Renal cortical epithelial cell (primary cell): ENCODE results near the gene FIBCD1. TPM values are rescaled to one million over a fixed set of nuclear protein-coding genes. Genes with fewer than 3 reads are reported as not detected.

ENCODE experiments used
- DNase-seq: peaks from one replicate; pipeline ENCODE4 v3.0.0-alpha.2; 2011; ENCODE audit warnings: low read depth
- total RNA-seq: library from RNA; depleted of rRNA; stranded (reverse); fragments of >200 nt; gene quantifications from 2 replicates; pipeline ENCODE4 v1.2.3, GENCODE V29; 2014

The FIBCD1 gene
- total RNA-seq, 1 donor from 2014 or later: 7.9 TPM

DNA sequence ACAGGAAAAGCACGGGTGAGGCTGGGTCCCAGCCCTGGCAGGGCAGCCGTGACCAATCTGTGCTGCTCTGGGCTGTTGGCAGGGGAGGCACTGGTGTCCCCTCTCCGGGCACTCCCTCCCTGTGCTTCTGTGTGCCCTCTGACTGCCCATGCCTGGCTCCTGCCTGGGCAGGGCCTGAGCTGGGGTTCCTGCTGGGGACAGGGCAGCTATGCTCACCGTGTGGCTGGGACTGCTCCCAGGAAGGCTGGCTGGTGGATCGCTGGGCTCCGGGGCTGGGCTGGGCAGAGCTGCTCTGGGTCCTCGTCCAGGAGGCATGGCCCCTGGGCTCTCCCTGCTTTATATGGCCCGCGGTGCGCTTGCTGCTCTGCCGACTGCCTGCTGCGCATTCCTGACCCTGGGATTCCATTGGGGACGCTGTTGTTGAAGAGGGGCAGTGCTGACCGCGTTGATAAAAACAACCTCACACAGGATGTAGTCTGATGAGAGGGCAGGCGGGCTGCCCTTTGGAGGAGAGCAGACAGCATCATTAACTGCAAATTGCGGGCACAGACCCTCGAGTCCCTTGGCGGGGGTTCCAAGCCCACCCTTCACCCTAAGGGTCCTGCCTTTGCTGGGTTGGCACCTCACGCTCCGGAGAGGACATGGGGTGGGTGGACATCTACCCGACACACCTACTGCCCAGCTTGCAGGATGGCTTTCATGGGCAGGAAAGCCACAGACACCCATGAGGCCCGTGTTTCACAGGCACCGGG is 43.4 kb downstream of the FIBCD1 start:
- no peak for DNase-seq

DNA sequence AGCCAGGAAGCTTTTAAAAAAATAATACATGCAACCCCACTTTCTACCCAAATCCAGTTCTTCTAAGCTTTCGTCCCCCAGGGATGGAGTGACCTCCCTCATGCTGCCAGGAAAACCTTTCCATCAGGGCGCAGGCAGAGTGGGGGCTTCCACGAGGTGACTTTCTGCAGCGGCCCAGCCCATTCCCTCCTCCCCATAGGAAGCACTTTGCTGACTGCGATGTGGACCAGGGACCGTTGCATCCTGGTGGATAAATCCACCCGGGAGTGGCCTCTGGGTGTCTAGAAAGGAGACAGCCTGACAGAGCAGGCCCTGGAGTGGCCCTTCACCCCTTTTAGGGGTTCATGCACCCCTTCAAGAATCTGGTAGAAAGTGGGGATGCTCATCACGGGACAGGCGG is 44.0 kb downstream of the FIBCD1 start:
- no peak for DNase-seq

DNA sequence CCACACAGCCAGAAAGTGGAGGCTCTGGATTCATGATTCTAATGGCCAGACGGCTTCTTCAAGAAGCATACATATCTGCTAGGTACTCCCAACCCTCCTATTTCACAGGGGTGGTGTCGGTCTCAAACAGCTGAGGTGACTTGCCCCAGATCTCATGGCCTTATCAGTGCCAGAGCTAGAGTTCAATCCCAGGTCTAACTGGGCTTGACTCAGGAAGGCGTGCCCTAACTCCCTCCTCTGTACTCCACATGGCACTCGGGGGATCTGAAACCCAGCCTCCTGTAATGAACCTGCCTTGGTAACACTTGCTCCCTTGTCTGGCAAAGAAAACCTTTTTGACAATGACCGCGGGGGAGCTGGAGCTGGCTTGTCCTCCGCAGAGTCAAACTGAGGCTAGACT is 44.5 kb downstream of the FIBCD1 start:
- no peak for DNase-seq

DNA sequence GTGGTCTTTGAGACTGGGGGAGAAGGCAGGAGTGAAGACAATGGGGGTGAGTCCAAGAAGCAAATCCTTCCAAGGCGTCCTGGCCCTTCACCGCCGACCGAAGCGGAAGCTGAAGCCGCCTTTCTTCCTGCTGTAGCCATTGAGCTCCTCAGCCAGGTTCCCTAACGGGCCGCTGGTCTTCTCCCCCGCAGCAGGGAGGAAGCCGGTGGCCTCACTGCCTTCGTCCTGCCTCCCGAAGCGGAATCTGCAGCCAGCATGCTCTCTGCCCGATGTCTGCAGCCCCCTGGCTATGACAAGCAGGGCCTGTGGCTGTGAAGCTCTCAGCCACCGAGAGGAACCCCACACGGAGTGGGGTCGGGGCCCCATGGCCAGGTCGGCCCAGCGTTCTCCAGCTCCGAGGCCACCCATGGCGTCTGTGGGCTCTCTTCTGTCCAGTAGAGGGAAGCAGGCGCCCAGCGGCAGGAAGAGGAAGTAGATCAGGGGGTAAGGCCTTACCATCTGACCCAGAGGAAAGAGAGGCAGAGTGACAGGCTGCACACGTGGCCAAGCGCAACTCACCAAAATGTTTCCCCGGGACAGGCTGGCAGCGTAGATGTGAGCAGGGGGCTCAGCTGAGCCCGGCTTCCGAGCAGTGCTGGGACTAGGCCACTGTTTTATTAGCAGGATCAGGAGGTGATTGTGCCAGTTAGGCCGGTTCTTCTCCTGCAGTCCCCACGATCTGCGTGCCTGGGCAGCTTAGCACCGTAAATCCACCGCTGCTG is 45.5 kb downstream of the FIBCD1 start:
- no peak for DNase-seq

DNA sequence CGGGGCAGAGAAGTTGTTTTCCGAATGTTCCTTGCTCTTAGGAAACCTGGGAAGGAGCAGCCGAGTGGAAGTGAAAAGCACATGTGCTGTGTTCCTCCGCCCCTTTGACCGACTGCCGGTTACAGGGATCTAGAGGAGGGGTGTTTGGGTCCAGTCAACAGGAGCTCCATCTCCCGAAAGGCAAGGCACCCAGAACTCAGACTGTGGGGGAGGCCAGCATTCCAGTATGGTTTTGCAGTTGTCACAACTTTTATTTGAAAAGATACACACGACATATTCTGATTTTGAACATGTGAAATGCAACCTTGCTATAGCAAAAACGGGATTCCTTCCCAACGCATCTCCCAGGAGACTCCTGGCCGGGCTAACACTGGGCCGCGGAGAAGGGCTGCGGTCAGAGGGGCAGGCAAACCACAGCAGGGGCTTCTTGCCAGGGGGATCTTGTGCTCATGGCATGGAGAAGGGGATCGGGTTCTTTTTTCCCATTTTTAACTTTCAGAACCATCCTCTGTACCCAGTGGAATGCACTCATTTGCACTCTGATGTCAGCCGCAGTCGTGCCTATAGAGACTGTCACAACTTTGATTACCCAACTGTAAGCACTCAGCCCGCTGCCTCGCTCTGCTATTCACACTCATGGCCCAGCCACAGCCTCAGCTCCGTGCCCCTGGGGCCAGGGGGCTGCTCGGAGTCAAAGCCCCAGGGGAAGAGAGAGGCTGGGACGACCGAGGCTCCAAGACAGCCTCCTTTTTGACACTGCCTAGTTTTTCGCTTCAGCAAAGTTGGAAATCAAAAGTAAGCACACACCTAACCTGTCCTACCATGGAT is 46.4 kb downstream of the FIBCD1 start:
- DNase-seq: no peak

DNA sequence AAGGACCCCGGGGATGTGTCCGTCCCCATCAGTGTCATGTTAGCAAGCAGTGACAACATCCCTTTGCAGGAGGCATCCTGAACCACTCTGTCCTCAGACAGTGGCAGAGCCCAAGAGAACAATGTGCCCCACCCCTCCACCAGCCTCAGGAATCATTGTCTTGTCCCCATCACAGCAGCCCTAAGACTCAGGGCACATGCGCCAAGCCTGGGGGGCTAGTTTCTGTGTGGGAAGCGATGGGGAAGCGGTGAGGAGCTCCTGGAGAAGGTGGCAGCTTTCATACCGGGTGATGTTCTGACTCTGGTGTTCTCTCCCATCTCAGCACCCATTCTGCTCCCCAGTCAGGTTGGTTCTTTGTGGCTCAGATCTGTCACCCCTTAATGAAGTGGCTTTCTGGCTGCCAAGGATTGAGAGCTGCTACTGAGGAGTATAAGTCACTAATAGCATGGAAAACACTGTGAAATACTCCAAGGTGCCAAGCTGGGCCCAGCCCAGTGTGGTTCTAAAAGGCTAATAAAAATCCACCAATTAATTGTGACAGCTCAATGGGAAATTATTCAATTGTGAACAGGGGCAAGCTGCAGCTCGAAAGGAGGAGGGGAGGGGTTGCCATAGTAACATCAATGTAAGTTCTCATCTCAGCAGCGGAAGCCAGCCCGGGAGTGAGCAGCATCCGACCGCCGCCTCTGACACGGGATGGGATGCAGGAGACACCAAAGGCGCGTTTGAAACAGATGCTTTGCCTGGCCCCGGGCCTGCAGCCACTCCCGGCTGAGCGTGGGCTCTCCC is 47.2 kb downstream of the FIBCD1 start:
- no peak for DNase-seq

DNA sequence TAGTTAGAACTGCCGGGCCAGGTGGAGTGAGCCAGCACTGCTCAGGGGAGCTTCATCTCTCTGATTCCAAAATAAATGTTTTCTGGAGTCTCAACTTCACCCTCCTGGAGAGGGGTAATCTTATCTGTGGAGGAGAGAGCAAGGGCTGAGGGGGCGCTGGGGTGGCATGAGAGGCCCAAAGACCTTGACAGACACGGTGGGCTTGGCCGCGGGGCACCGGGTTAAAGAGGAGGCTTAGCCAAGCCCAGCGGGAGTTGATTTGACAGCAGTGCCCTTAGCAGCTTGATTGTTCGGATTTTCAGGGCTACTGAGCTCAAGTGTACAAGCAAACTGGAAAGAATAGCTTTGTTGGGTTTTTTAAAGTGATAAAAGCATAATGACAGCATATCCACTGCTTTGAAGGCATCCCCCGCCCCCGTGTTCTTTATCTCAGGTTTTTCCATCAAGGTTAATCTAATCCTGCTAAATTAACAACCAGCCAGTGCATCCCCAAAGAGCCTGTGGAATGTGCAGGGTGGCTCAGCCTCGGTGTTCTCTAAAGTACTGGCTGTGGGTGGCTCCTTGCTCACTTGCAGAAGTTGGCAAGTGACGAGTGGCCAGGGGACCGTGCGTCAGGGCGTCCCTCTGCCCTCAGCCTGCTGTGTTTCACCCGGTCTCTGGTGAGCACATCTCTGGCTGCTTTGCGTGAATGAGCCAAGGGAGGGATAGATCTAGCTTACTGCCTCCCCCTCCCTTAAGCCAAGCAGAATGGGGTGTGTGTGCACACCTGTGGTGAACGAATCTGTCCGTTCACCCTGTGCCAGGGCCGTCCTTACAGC is 48.0 kb downstream of the FIBCD1 start:
- no peak for DNase-seq

DNA sequence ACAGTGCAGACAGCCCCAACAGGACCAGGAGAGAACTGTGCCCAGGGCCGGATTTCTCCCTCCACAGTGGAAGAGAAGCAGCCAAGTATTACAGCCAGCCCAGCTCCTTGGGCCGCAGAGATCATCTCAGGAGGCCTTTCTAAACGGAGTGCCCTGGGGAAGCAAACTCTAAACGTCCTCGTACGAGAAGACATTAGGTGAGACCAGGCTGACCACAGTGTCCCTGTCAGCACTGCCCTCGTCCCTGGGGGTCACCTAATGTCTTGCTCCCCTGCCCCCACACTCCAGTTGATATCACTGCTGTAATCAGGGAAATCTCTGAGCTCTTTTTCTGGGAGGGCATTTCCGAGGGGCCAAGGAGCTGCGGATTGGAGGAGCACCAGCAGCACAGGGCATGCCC is 48.9 kb downstream of the FIBCD1 start:
- no peak for DNase-seq

DNA sequence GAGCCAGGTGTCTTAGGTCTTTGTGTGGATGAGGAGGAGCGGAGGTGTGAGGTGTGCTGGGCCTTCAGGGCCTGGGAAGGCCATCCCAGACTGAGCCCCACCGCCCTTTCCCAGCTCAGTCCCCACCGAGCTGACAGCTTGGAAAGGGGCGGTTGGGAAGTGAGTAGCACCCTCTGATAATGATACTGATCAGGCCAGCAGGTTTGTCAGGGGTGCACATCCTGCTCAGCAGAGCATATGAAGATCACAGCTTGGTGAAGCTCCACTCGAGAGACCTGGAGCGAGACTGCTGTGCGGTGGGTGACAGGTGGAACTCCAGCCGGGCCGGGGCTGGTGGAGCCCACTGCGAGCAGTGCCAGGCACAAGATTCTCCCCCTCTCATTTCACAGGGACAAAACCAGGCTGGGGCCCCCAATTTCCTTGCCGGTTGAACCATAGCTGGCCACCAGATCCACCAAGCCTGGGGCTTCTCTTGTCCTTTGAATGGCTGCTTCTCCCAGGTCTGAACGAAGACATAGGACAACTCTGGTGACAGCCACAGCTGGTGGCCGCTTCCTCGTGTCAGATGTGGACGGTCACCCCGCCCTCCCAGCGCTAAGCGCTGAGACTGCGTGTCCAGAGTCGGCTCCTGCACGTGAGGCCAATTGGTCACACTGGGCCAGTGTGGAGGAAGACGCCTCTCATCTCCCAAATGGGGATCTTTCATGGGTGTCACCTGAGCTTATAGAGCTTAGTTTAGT is 50.7 kb downstream of the FIBCD1 start:
- no peak for DNase-seq

DNA sequence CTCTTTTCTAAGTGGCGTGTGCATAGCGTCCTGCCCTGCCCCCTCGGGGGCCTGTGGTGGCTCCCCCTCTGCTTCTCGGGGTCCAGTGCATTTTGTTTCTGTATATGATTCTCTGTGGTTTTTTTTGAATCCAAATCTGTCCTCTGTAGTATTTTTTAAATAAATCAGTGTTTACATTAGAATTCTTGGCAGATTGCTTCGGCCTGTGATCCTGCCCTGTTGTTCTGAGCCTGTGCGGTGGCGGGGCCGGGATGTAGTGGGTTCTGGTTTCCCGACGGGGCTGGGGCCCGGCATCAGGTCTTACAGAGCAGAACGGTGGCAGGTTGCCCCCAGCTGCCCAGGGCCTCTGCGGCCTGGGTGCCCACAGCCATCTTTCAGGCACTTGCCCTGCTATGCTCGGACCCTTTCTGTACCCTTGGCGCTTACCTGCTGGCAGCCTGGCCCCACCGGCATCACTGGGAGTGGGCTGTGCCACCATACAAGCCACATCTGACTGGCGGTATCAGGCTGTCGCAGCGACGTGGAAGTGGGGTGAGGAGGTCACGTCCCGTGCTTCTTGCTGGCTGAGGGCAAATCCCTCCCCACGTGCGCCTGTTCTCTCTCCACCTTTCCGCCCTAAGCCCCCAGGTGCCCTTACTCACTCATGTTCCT is 51.4 kb downstream of the FIBCD1 start:
- DNase-seq: no peak

DNA sequence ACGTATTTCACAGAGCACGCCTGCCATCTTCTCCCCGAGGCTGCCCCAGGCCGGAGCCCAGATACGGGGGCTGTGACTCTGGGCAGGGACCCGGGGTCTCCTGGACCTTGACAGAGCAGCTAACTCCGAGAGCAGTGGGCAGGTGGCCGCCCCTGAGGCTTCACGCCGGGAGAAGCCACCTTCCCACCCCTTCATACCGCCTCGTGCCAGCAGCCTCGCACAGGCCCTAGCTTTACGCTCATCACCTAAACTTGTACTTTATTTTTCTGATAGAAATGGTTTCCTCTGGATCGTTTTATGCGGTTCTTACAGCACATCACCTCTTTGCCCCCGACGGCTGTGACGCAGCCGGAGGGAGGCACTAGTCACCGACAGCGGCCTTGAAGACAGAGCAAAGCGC is 52.1 kb downstream of the FIBCD1 start:
- no peak for DNase-seq

DNA sequence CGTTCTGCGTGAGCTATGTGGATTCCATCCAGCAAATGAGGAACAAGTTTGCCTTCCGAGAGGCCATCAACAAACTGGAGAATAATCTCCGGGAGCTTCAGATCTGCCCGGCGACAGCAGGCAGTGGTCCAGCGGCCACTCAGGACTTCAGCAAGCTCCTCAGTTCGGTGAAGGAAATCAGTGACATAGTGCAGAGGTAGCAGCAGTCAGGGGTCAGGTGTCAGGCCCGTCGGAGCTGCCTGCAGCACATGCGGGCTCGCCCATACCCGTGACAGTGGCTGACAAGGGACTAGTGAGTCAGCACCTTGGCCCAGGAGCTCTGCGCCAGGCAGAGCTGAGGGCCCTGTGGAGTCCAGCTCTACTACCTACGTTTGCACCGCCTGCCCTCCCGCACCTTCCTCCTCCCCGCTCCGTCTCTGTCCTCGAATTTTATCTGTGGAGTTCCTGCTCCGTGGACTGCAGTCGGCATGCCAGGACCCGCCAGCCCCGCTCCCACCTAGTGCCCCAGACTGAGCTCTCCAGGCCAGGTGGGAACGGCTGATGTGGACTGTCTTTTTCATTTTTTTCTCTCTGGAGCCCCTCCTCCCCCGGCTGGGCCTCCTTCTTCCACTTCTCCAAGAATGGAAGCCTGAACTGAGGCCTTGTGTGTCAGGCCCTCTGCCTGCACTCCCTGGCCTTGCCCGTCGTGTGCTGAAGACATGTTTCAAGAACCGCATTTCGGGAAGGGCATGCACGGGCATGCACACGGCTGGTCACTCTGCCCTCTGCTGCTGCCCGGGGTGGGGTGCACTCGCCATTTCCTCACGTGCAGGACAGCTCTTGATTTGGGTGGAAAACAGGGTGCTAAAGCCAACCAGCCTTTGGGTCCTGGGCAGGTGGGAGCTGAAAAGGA is 53.3 kb downstream of the FIBCD1 start:
- no peak for DNase-seq

DNA sequence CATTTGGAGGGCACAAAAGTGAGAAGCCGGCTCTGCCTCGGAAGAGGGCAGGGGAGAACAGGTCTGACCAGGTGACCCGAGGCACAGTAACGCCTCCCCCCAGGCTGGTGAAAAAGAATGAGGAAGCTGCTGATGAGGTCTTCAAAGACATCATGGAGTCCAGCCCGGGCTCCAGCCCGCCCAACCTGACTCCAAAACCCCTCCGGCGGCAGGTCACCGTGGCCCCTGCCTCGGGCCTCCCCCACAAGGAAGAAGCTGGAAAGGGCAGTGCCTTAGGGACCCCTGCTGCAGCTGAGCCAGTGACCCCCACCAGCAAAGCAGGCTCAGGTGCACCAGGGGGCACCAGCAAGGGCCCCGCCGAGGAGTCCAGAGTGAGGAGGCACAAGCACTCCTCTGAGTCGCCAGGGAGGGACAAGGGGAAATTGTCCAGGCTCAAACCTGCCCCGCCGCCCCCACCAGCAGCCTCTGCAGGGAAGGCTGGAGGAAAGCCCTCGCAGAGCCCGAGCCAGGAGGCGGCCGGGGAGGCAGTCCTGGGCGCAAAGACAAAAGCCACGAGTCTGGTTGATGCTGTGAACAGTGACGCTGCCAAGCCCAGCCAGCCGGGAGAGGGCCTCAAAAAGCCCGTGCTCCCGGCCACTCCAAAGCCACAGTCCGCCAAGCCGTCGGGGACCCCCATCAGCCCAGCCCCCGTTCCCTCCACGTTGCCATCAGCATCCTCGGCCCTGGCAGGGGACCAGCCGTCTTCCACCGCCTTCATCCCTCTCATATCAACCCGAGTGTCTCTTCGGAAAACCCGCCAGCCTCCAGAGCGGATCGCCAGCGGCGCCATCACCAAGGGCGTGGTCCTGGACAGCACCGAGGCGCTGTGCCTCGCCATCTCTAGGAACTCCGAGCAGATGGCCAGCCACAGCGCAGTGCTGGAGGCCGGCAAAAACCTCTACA is 54.2 kb downstream of the FIBCD1 start:
- DNase-seq: no peak

DNA sequence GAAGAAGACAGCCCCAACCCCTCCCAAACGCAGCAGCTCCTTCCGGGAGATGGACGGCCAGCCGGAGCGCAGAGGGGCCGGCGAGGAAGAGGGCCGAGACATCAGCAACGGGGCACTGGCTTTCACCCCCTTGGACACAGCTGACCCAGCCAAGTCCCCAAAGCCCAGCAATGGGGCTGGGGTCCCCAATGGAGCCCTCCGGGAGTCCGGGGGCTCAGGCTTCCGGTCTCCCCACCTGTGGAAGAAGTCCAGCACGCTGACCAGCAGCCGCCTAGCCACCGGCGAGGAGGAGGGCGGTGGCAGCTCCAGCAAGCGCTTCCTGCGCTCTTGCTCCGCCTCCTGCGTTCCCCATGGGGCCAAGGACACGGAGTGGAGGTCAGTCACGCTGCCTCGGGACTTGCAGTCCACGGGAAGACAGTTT is 54.9 kb downstream of the FIBCD1 start:
- DNase-seq: no peak

DNA sequence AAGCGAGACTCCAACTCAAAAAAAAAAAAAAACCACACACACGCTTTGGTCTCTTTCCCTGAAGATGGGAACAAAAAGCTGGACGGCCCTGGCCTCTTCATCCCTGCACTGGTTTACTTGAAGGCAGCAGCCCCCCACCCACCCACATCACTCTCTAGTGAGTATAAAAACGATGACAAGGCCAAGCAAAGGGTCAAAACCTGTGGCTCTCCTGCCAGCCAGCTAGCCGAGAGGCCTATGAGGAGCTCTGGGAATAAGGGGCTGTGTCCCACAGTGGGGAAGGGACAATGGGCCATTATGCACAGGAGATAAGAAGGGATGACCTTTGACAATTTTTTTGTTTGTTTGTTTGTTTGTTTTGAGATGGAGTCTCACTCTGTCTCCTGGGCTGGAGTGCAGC is 55.6 kb downstream of the FIBCD1 start:
- DNase-seq: no peak

DNA sequence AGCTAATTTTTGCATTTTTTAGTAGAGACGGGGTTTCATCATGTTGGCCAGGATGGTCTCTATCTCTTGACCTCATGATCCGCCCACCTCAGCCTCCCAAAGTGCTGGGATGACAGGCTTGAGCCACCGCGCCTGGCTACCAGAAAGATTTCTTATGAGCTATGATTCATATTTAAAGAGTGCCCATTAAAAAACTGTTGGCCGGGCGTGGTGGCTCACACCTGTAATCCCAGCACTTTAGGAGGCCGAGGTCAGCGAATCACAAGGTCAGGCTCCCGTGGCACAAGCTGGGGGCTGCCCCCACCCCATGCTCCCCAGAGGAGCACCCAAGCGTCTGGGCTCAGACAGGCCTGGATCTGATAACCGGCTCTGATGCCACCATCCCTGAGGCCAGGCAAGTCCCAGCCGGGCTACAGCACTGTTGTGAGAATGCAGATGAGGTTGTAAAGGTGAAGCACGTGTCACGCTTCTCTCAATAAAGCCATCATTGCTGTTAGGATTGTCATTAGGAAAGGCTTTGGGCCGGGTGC is 56.3 kb downstream of the FIBCD1 start:
- no peak for DNase-seq

DNA sequence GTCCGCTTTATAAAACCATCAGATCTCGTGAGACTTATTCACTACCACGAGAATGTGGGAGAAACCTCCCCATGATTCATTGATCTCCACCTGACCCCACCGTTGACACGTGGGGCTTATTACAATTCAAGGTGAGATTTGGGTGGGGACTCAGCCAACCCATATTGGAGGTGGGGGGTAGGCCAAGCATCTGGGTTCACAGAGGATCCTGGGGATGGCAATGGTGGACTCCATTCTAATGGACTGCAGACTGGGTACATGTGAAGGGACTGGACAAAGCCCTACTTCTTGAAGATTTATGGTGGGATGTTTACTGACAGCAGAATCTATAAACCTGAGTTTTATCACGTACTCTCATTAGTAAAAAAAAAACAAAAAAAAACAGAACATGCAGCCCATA is 57.5 kb downstream of the FIBCD1 start:
- DNase-seq: no peak
